ENCODE measurements around the gene AGA. TPM values are rescaled to one million over a fixed set of nuclear protein-coding genes. Genes with fewer than 3 reads are reported as not detected.

AGA gene
- total and polyA plus RNA-seq, 8 donors = 24.3 to 33.2 (median 28.6) TPM

Other genes starting within 250 kb of the AGA start
- 1 to 10 TPM; 2.2 to 2.7 TPM for gene NEIL3, start 132.6 kb downstream of the AGA start, total RNA-seq
- 10 to 100 TPM in 1 of 6 donors, 1 to 10 TPM in 5; 4.1 to 12.5 (median 6.5) TPM for gene NEIL3, start 132.6 kb downstream of the AGA start, polyA plus RNA-seq (ENCODE audit: insufficient read length in 6 of 6)

Measured in left lung (tissue), 8 donors.